Thyroid gland (tissue), 4 donors: ENCODE data around the gene TMPRSS4. TPM values are rescaled to one million over a fixed set of nuclear protein-coding genes. Genes with fewer than 3 reads are reported as not detected.

Experiments used
- DNase-seq, 2 donors: peaks; one replicate each; pipeline ENCODE4 v3.0.0-alpha.2; 2019
- H3K27ac ChIP-seq, 3 donors: fragments of 200-600 bp; sonication (generic); 1 replicate in 2 of 3; 2 replicates in 1 of 3; pipeline ENCODE4 v1.5.1; 2016 to 2019; ENCODE audit warnings: mild to moderate bottlenecking in 1 of 3, moderate library complexity in 1 of 3
- H3K27me3 ChIP-seq: fragments of 200-600 bp; sonication (generic); one replicate; pipeline ENCODE4 v1.5.1; 2019
- H3K36me3 ChIP-seq, 2 donors: fragments of 200-600 bp; sonication (generic); one replicate each; pipeline ENCODE4 v1.5.1; 2016 to 2019
- H3K4me1 ChIP-seq, 2 donors: fragments of 200-600 bp; sonication (generic); one replicate each; pipeline ENCODE4 v1.5.1; 2017 to 2019
- H3K4me3 ChIP-seq, 3 donors: fragments of 200-600 bp; sonication (generic); replicated peaks in 1 of 3; 1 replicate in 2 of 3; 2 replicates in 1 of 3; pipeline ENCODE4 v1.5.1; 2016; ENCODE audit warnings: mild to moderate bottlenecking in 1 of 3
- H3K9me3 ChIP-seq: fragments of 200-600 bp; sonication (generic); one replicate; pipeline ENCODE4 v1.5.1; 2017
- POLR2A ChIP-seq, 2 donors: fragments of 450-650 bp; IDR thresholded peaks; one replicate each; pipeline ENCODE4 v1.6.1; 2017; ENCODE audit warnings: antibody characterized with exemption in 2 of 2, mild to moderate bottlenecking in 2 of 2, moderate library complexity in 1 of 2
- WGBS, 2 donors: methylation state at CpG; one replicate each; pipeline ENCODE4 v1.1.5; 2017; 5-methylcytosine and 5-hydroxymethylcytosine counted together
- intact Hi-C: fragments of 100-400 bp; cut with DNase I; formaldehyde crosslinking; loops from one replicate; pipeline ENCODE4 v1.15.1; 2023
- total RNA-seq, 4 donors: library from RNA; depleted of rRNA; stranded (reverse); fragments of >200 nt; gene quantifications; one replicate each; pipeline ENCODE4 v1.2.3, GENCODE V29; 2016
- TF ChIP-seq, protein P1 (sequence below), 6 experiments: fragments of 200-600 bp in 3 of 6; fragments of 450-650 bp in 3 of 6; sonication (generic) in 3 of 6; IDR thresholded peaks; one replicate each; pipeline ENCODE4 v1.5.1; 2016 to 2019; ENCODE audit warnings: antibody characterized with exemption in 6 of 6, mild to moderate bottlenecking in 2 of 6, inconsistent platforms in 1 of 6, moderate library complexity in 1 of 6

The TMPRSS4 gene
- total RNA-seq, 4 donors from 2014 or later: 0.83 to 1.5 (median 1.1) TPM; not detected in 1

DNA sequence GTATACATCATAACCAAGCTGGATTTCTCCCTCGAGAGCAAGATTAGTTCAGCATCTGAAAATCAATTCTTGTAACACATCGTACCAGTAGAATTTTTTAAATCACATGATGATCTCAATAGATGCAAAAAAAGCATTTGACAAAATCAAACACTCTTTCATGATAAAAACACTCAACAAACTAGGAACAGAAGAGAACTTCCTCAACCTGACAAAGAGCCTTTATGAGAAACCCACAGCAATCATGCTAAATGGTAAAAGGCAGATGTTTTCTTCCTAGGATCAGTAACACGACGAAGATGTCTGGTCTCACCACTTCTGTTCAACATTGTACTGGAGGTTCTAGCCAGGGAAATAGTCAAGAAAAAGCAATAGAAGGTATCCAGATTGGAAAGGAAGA, 34.1 kb upstream of the TMPRSS4 start:
- Histone ChIP-seq H3K27me3 (no peaks in the 10 kb centered on the region), H3K4me3 (no peak overlapping the region), H3K27ac (no peak overlapping the region), H3K36me3 (no peaks in the 10 kb centered on the region), H3K4me1 (no peaks in the 10 kb centered on the region), H3K9me3 (no peaks in the 10 kb centered on the region)
- no peak for DNase-seq
- intact Hi-C loops: no loop called here
- TF ChIP-seq, protein P1, sequence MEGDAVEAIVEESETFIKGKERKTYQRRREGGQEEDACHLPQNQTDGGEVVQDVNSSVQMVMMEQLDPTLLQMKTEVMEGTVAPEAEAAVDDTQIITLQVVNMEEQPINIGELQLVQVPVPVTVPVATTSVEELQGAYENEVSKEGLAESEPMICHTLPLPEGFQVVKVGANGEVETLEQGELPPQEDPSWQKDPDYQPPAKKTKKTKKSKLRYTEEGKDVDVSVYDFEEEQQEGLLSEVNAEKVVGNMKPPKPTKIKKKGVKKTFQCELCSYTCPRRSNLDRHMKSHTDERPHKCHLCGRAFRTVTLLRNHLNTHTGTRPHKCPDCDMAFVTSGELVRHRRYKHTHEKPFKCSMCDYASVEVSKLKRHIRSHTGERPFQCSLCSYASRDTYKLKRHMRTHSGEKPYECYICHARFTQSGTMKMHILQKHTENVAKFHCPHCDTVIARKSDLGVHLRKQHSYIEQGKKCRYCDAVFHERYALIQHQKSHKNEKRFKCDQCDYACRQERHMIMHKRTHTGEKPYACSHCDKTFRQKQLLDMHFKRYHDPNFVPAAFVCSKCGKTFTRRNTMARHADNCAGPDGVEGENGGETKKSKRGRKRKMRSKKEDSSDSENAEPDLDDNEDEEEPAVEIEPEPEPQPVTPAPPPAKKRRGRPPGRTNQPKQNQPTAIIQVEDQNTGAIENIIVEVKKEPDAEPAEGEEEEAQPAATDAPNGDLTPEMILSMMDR (IDR thresholded peaks at IDR 0.05): no peak
- TF ChIP-seq POLR2A (IDR thresholded peaks at IDR 0.05): no peak
- WGBS, 2 donors: 75 to 79% methylated on average over 4 of the region's 4 CpGs

DNA sequence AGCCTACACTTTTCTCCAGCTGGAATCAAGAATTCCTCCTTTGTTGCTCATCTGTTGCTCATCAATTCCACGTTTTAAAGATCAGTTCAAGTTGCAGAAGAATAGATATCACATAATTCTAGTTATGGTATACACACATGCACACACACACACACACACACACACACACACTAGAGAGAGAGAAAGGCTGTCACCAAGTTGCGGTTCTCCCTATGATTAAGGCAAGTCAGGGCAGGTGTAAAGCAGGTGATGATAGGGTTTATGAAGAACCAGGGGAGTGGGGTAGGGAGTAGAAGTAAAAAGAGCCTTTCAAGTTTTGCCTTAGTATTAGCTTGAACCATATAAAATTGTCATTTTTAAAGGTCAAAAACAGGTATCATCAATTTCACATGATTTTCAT, 31.7 kb upstream of the TMPRSS4 start:
- H3K4me3 ChIP-seq: no peak overlapping the region
- no peaks in the 10 kb centered on the region for H3K36me3 ChIP-seq
- 82 to 87% methylated on average over 2 of the region's 2 CpGs for WGBS, 2 donors
- H3K27me3 ChIP-seq: no peaks in the 10 kb centered on the region
- DNase-seq: no peak
- H3K4me1 ChIP-seq: no peaks in the 10 kb centered on the region
- H3K9me3 ChIP-seq: no peaks in the 10 kb centered on the region
- no peak for TF ChIP-seq POLR2A (IDR thresholded peaks at IDR 0.05)
- TF ChIP-seq, protein P1 (IDR thresholded peaks at IDR 0.05): no peak
- intact Hi-C loops: no loop called here
- no peak overlapping the region for H3K27ac ChIP-seq

DNA sequence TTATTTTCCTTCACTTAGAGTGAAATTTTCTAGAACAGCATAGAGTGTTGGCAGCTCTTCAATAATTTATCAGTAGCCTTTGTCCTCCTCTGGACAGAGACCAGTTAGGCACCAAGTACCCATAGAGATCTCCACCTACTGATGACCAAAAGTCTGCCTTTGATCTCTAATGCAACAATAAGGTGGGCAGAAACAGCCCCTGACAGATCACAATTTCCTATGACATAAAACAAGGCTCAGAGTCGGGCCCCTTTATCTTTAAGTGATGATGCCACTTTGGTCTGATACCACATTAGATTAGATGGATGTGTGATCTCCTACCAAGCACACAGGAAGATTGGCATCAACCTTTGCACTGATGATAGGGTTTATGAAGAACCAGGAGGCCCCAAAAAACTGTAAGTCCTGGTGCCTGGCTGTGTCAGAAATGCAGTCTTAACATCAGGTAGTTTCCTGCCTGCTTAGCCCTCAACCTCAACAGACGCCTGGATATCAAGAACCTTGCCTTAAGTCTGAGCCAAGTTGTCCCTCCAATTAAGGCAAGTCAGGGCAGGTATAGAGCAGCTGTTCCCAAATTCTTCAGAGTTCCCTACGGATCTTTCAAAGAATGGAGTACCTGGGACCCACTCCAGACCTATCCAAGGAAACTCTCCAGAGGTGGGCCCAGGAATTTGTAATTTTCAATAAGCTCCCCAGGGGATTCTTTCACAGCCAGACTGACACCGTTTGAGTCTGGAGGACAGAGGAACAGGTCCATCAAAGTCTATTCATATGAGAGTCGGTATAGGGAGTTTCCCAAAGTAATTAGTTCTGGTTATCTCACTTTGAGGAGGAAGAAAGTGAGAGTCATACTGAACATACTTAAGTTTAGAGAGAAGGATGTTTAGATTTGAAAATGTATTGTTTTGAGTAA, 30.6 kb upstream of the TMPRSS4 start:
- Histone ChIP-seq H3K36me3 (no peaks in the 10 kb centered on the region), H3K4me1 (no peaks in the 10 kb centered on the region), H3K27me3 (no peaks in the 10 kb centered on the region), H3K9me3 (no peaks in the 10 kb centered on the region), H3K4me3 (no peak overlapping the region), H3K27ac (no peak overlapping the region)
- no peak for TF ChIP-seq POLR2A (IDR thresholded peaks at IDR 0.05)
- TF ChIP-seq, protein P1 (IDR thresholded peaks at IDR 0.05): no peak
- intact Hi-C loops: no loop called here
- no peak for DNase-seq
- WGBS, 2 donors: 79 to 84% methylated on average over 5 of the region's 5 CpGs

DNA sequence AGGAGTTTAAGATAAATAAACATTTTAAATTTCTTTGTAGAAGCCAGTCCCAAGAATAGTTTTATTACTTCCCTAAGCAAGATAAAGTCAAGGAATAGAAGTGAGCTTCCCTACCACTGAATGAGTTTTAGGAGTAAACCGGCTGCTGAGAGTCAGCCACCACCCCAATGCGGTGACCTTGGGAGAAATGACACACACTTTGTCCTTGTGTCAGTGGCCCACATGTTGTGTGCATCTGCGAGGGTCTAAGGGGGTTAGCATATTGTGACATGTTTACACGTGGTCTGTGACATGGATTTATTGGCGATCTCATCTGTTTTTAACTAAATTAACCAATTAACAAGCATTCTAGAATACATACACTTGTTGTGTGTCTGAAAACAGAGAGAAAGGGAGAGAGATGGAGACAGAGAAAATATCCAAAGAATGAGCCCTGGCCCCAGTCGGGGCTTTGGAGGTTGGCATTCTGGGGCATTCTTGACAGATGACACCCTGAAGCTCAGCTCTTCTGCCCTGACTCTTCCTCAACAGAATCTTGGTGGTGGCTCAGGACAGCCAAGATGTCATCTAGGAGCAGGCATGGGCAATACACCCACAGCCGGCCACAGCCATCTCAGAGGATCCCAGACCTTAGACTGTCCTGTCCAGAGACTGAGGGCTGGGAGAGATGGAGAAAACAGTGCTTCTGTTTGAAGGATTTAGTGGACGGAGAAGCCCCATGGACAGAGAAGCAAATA, 29.7 kb upstream of the TMPRSS4 start:
- H3K4me1 ChIP-seq: no peaks in the 10 kb centered on the region
- WGBS, 2 donors: 91% methylated on average over 8 of the region's 8 CpGs
- H3K9me3 ChIP-seq: no peaks in the 10 kb centered on the region
- H3K36me3 ChIP-seq: no peaks in the 10 kb centered on the region
- intact Hi-C loops: no loop called here
- no peak for DNase-seq
- H3K27ac ChIP-seq: no peak overlapping the region
- TF ChIP-seq, protein P1 (IDR thresholded peaks at IDR 0.05): no peak
- no peak for TF ChIP-seq POLR2A (IDR thresholded peaks at IDR 0.05)
- H3K27me3 ChIP-seq: no peaks in the 10 kb centered on the region
- no peak overlapping the region for H3K4me3 ChIP-seq

DNA sequence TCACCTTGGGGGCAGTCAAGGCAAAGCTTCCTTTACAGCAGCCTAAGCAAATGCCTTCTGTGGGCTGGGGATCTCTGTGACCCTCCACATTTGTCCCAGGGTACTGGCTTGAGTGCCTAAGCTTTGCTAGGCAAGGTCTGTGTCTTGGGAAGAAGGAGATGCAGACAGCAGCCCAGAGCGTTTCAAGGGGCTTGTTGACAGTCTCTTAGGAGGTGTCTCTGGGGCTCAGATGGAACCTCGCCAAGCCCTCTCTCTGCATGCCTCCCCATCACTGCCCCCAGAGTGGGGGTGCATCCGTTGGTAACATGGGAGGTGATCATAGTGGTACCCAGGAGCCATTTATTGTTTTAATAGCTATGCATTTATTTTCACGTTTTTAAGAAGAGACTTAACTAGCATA, 29.1 kb upstream of the TMPRSS4 start:
- Histone ChIP-seq H3K27ac (no peak overlapping the region), H3K27me3 (no peaks in the 10 kb centered on the region), H3K4me1 (no peaks in the 10 kb centered on the region), H3K4me3 (no peak overlapping the region), H3K36me3 (no peaks in the 10 kb centered on the region), H3K9me3 (no peaks in the 10 kb centered on the region)
- no peak for TF ChIP-seq POLR2A (IDR thresholded peaks at IDR 0.05)
- TF ChIP-seq, protein P1 (IDR thresholded peaks at IDR 0.05): no peak
- intact Hi-C loops: no loop called here
- 64 to 65% methylated on average over 4 of the region's 4 CpGs for WGBS, 2 donors
- DNase-seq: no peak
